ENCODE measurements around the gene PRR15L. TPM values are rescaled to one million over a fixed set of nuclear protein-coding genes. Genes with fewer than 3 reads are reported as not detected.
A peak's percentile ranks its signal among the peaks of the same experiment; 100 is the strongest.

Gene PRR15L
- polyA plus RNA-seq, 2 donors, result 8.8 to 15.2 TPM

DNA sequence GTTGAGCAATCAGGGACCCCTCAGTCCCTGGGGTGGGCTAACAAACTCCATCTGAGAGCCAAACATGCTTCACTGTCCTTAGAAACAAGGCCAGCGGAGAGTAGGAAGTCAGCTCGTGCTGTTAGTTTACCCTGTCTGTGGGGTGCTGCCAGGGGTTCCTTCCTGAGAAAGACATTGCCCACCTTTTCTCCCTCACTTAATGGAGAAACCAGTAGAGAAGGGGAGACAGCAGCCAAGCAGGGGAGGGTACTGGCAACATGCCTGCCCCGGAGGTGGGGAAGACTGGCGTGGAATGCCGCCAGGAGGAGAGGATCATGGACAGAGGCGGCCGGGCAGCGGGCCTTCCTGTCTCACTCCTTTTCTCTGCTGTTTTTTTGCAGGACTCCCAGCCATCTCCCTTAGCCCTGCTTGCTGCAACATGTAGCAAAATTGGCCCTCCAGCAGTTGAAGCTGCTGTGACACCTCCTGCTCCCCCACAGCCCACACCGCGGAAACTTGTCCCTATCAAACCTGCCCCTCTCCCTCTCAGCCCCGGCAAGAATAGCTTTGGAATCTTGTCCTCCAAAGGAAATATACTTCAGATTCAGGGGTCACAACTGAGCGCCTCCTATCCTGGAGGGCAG, 41.8 kb downstream of the PRR15L start:
- 51 to 61% methylated on average over 12 of the region's 12 CpGs for WGBS, 2 donors
- Histone ChIP-seq H3K27ac (ENCODE audit: low read depth in 2 of 2, low read length in 1 of 2) (no peak overlapping the region), H3K27me3 (ENCODE audit: control insufficient read depth in 1 of 2, insufficient read depth in 2 of 2, low read length in 2 of 2) (no peaks in the 10 kb centered on the region), H3K36me3 (ENCODE audit: control insufficient read depth in 2 of 2, insufficient read depth in 2 of 2, low read length in 1 of 2) (peaks cover 3 to 14% of the 10 kb centered on the region in 2 donors), H3K4me1 (ENCODE audit: control insufficient read depth in 2 of 2, insufficient read depth in 2 of 2, low read length in 1 of 2) (peaks cover 0 to 5% of the 10 kb centered on the region in 2 donors), H3K4me3 (ENCODE audit: low read depth in 1 of 2, low read length in 2 of 2) (no peak overlapping the region), H3K9me3 (ENCODE audit: control insufficient read depth in 2 of 2, insufficient read depth in 1 of 2, low read depth in 1 of 2, low read length in 1 of 2) (no peaks in the 10 kb centered on the region)

DNA sequence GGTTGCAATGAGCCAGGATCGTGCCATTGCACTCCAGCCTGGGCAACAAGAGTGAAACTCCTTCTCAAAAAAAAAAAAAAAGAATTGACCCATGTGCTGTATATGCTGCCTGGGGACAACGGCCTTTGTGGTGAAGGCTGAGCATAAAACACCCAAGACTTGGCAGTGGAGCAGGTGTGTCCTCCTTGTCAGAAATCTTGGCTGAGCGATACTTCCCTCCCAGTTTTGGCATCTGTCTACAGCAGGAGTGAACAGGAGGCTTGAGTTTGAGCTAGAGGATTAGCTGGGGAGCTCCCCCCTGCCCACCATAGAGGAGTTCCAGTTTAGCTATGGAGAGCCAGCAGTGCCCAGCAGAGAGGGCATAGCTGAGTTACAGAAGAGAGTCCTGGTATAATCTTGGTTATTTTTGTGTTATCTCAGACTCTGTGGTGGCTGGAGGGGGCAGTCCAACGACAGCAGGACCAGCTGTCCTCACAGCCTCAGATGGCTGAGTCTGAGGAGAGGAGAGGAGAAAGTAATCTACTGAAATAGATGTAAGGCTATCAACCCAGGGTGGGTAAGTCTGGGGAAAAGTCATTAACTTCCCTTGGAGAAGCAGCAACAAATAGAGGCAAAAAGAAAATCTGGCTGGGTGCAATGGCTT, 43.3 kb downstream of the PRR15L start:
- H3K4me1 ChIP-seq (ENCODE audit: control insufficient read depth in 2 of 2, insufficient read depth in 2 of 2, low read length in 1 of 2), result peaks cover 0 to 5% of the 10 kb centered on the region in 2 donors
- H3K4me3 ChIP-seq (ENCODE audit: low read depth in 1 of 2, low read length in 2 of 2), result no peak overlapping the region
- 47 to 54% methylated on average over 4 of the region's 4 CpGs for WGBS, 2 donors
- peaks cover 3 to 14% of the 10 kb centered on the region in 2 donors for H3K36me3 ChIP-seq (ENCODE audit: control insufficient read depth in 2 of 2, insufficient read depth in 2 of 2, low read length in 1 of 2)
- H3K27me3 ChIP-seq (ENCODE audit: control insufficient read depth in 1 of 2, insufficient read depth in 2 of 2, low read length in 2 of 2), result no peaks in the 10 kb centered on the region
- no peak overlapping the region for H3K27ac ChIP-seq (ENCODE audit: low read depth in 2 of 2, low read length in 1 of 2)
- no peaks in the 10 kb centered on the region for H3K9me3 ChIP-seq (ENCODE audit: control insufficient read depth in 2 of 2, insufficient read depth in 1 of 2, low read depth in 1 of 2, low read length in 1 of 2)

DNA sequence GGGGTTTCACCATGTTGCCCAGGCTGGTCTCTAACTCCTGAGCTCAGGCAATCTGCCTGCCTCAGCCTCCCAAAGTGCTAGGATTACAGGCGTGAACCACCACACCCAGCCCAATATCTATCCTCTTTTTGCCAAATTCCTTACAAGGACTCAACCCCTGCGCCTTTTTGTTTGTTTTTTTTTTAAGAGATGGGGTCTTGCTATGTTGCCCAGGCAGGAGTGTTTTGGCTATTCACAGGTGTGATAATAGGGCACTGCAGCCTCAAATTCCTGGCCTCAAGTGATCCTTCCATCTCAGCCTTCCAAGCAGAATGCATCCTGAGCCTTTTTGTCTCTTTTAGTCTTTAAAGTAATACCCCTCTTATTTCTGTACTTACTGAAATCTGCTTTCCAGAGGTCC, 44.6 kb downstream of the PRR15L start:
- Histone ChIP-seq H3K27ac (ENCODE audit: low read depth in 2 of 2, low read length in 1 of 2) (no peak overlapping the region), H3K4me1 (ENCODE audit: control insufficient read depth in 2 of 2, insufficient read depth in 2 of 2, low read length in 1 of 2) (peaks cover 0 to 5% of the 10 kb centered on the region in 2 donors), H3K9me3 (ENCODE audit: control insufficient read depth in 2 of 2, insufficient read depth in 1 of 2, low read depth in 1 of 2, low read length in 1 of 2) (no peaks in the 10 kb centered on the region), H3K4me3 (ENCODE audit: low read depth in 1 of 2, low read length in 2 of 2) (no peak overlapping the region), H3K27me3 (ENCODE audit: control insufficient read depth in 1 of 2, insufficient read depth in 2 of 2, low read length in 2 of 2) (no peaks in the 10 kb centered on the region), H3K36me3 (ENCODE audit: control insufficient read depth in 2 of 2, insufficient read depth in 2 of 2, low read length in 1 of 2) (peaks cover 3 to 14% of the 10 kb centered on the region in 2 donors)
- 89 to 90% methylated on average over 2 of the region's 2 CpGs for WGBS, 2 donors

DNA sequence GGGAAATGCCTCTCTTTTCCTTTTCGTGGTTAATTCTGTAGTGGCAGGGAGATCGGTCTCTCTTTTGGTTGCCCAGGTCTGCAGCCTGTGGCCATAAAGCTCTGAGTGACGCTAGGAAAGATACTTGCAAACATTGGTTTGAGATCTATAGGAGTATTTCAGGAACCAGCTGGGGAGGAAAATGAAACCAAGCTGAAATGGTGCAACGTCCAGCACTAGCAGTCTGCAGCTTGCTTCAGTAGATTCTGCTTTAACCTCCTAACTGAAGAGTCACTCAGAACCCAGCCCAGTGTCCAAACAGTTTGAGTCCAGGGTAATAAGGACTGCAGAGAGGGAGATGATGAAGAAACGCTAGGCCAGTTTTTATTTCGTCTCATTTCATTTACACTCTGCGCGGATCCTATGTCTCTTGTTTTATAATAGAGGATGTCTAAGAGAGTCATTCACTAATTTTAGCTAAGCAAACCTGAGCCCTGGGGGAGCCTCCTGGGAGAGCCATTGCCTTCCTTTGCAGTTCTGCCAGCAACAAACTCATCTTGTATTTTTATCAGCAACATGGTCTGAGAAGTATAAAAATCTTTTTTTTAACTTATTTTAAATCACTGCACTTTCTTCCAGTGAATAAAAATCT, 49.6 kb downstream of the PRR15L start:
- Histone ChIP-seq H3K4me1 (ENCODE audit: control insufficient read depth in 2 of 2, insufficient read depth in 2 of 2, low read length in 1 of 2) (peaks cover 11 to 13% of the 10 kb centered on the region in 2 donors), H3K9me3 (ENCODE audit: control insufficient read depth in 2 of 2, insufficient read depth in 1 of 2, low read depth in 1 of 2, low read length in 1 of 2) (no peaks in the 10 kb centered on the region), H3K27me3 (ENCODE audit: control insufficient read depth in 1 of 2, insufficient read depth in 2 of 2, low read length in 2 of 2) (no peaks in the 10 kb centered on the region), H3K27ac (ENCODE audit: low read depth in 2 of 2, low read length in 1 of 2) (peak overlapping the region in 1 of 2 donors; percentile 7), H3K4me3 (ENCODE audit: low read depth in 1 of 2, low read length in 2 of 2) (no peak overlapping the region), H3K36me3 (ENCODE audit: control insufficient read depth in 2 of 2, insufficient read depth in 2 of 2, low read length in 1 of 2) (no peaks in the 10 kb centered on the region)
- WGBS, 2 donors, result 74 to 77% methylated on average over 8 of the region's 8 CpGs

DNA sequence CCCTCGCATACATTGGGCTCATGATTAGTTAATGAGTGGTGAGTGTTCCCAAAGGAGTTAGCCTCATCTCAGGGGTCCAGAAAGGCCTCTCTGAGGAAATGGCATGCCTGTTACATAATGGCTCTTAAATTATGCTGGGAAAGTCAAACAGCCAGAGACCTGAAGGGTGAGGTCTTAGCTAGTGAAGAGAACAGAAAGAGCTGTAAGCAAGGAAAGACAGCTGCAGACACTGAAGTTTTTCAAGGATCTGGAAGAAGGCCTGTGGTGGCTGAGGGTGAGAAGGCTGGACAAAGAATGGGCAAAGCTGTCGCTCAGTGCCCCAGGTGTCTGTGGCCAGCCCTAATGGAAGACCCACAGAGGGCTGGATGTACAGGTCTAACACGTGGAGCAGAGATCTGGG, 51.2 kb downstream of the PRR15L start:
- 87 to 88% methylated on average over 3 of the region's 3 CpGs for WGBS, 2 donors
- no peaks in the 10 kb centered on the region for H3K27me3 ChIP-seq (ENCODE audit: control insufficient read depth in 1 of 2, insufficient read depth in 2 of 2, low read length in 2 of 2)
- no peaks in the 10 kb centered on the region for H3K36me3 ChIP-seq (ENCODE audit: control insufficient read depth in 2 of 2, insufficient read depth in 2 of 2, low read length in 1 of 2)
- H3K9me3 ChIP-seq (ENCODE audit: control insufficient read depth in 2 of 2, insufficient read depth in 1 of 2, low read depth in 1 of 2, low read length in 1 of 2), result no peaks in the 10 kb centered on the region
- H3K4me3 ChIP-seq (ENCODE audit: low read depth in 1 of 2, low read length in 2 of 2), result no peak overlapping the region
- H3K4me1 ChIP-seq (ENCODE audit: control insufficient read depth in 2 of 2, insufficient read depth in 2 of 2, low read length in 1 of 2), result peaks cover 11 to 13% of the 10 kb centered on the region in 2 donors
- H3K27ac ChIP-seq (ENCODE audit: low read depth in 2 of 2, low read length in 1 of 2), result peak overlapping the region in 1 of 2 donors; percentile 84

DNA sequence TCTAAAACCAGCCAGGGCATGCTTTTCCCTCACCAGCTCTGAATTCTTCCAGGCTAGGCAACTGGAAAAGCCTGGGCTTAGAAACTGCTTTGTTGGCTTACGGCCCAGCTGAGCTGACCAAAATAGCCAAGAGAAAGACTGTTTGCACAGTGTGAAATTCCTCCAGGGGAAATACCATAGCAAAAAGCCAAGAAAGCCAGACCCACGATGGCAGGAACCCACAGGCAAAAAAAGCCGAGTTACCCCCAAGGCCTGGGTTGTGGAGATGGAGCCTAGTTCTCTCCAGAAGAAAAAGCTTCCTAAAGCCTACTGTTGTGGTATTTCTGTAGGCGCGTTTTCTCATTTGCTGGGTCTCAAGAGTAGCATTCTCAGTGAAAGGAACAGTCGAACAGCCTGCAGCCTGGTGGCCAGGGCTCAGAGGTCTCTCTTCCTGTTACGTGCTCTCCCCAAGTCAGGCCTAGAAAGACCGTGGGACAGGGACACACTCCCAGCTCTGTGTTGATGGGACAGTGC, 52.4 kb downstream of the PRR15L start:
- 28 to 52% methylated on average over 8 of the region's 8 CpGs for WGBS, 2 donors
- Histone ChIP-seq H3K36me3 (ENCODE audit: control insufficient read depth in 2 of 2, insufficient read depth in 2 of 2, low read length in 1 of 2) (no peaks in the 10 kb centered on the region), H3K9me3 (ENCODE audit: control insufficient read depth in 2 of 2, insufficient read depth in 1 of 2, low read depth in 1 of 2, low read length in 1 of 2) (no peaks in the 10 kb centered on the region), H3K27me3 (ENCODE audit: control insufficient read depth in 1 of 2, insufficient read depth in 2 of 2, low read length in 2 of 2) (no peaks in the 10 kb centered on the region), H3K27ac (ENCODE audit: low read depth in 2 of 2, low read length in 1 of 2) (peak overlapping the region; percentile 51 to 84), H3K4me3 (ENCODE audit: low read depth in 1 of 2, low read length in 2 of 2) (no peak overlapping the region), H3K4me1 (ENCODE audit: control insufficient read depth in 2 of 2, insufficient read depth in 2 of 2, low read length in 1 of 2) (peaks cover 11 to 13% of the 10 kb centered on the region in 2 donors)

DNA sequence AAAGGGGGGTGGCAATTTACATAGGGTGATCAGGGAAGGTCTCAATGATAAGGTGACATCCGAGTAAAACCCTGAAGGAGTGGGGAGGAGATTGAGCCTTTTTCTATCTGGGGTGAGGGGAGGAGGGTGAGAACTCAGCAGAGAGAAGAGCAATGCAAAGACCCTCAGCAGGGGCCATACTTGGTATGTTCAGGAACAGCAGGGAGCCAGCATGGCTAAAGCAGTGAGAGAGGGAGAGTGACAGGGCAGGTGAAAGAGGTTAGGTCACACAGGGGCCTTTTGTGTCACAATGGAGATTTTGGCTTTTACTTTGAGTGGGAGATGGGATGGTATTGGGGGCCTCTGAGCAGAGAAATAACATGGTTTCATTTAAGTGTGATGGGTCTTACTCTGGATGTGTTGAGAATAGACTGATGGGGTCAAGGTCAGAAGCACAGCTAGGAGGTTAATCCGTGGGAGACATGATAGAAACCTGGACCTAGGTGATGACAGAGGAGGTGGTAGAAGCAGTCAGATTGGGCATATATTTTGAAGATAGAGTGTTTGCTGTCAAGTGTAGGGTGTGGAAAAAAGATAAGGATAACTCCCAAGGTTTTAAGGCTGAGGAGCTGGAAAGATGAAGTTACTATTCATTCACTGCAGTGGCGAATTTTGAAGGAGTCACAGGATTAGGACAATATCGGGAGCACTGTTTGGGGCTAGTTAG, 55.5 kb downstream of the PRR15L start:
- H3K9me3 ChIP-seq (ENCODE audit: control insufficient read depth in 2 of 2, insufficient read depth in 1 of 2, low read depth in 1 of 2, low read length in 1 of 2), result no peaks in the 10 kb centered on the region
- no peak overlapping the region for H3K4me3 ChIP-seq (ENCODE audit: low read depth in 1 of 2, low read length in 2 of 2)
- 78 to 81% methylated on average over 4 of the region's 4 CpGs for WGBS, 2 donors
- H3K27me3 ChIP-seq (ENCODE audit: control insufficient read depth in 1 of 2, insufficient read depth in 2 of 2, low read length in 2 of 2), result no peaks in the 10 kb centered on the region
- H3K4me1 ChIP-seq (ENCODE audit: control insufficient read depth in 2 of 2, insufficient read depth in 2 of 2, low read length in 1 of 2), result peaks cover 11 to 13% of the 10 kb centered on the region in 2 donors
- H3K36me3 ChIP-seq (ENCODE audit: control insufficient read depth in 2 of 2, insufficient read depth in 2 of 2, low read length in 1 of 2), result no peaks in the 10 kb centered on the region
- no peak overlapping the region for H3K27ac ChIP-seq (ENCODE audit: low read depth in 2 of 2, low read length in 1 of 2)

Other genes starting within 250 kb of the PRR15L start
- gene TBX21, start 224.6 kb downstream of the PRR15L start, polyA plus RNA-seq, result under 1 TPM; 0.18 to 0.24 TPM
- gene OSBPL7, start 136.1 kb downstream of the PRR15L start, polyA plus RNA-seq, result 1 to 10 TPM; 1.9 to 3.7 TPM
- 10 to 100 TPM; 17.5 to 30.4 TPM for gene MRPL10, start 126.3 kb downstream of the PRR15L start, polyA plus RNA-seq
- under 1 TPM; 0.25 to 0.53 TPM for gene LRRC46, start 126.2 kb downstream of the PRR15L start, polyA plus RNA-seq
- 10 to 100 TPM; 28.6 to 34.7 TPM for gene SCRN2, start 116.6 kb downstream of the PRR15L start, polyA plus RNA-seq
- gene SP6, start 106.7 kb downstream of the PRR15L start, polyA plus RNA-seq, result 1 to 10 TPM; 3.8 to 6.1 TPM
- gene SP2, start 61.6 kb downstream of the PRR15L start, polyA plus RNA-seq, result 10 to 100 TPM in 1 of 2 donors, 1 to 10 TPM in 1; 5.4 to 10.7 TPM
- gene PNPO, start 16.3 kb downstream of the PRR15L start, polyA plus RNA-seq, result 1 to 10 TPM; 9.5 to 9.6 TPM
- gene CDK5RAP3, start 13.2 kb upstream of the PRR15L start, polyA plus RNA-seq, result 100 to 1,000 TPM; 103 to 217 TPM
- 10 to 100 TPM in 1 of 2 donors, 1 to 10 TPM in 1; 8.4 to 12.9 TPM for gene COPZ2, start 79.9 kb upstream of the PRR15L start, polyA plus RNA-seq
- 10 to 100 TPM; 39.4 to 45.7 TPM for gene NFE2L1, start 90.5 kb upstream of the PRR15L start, polyA plus RNA-seq
- 10 to 100 TPM; 16.4 to 29.9 TPM for gene CBX1, start 143.6 kb upstream of the PRR15L start, polyA plus RNA-seq
- 10 to 100 TPM; 11.5 to 17.0 TPM for gene SNX11, start 149.9 kb upstream of the PRR15L start, polyA plus RNA-seq